HG02943 (cell line): ENCODE data around the gene LHX3.

Experiments
- ATAC-seq: cut with Tn5 transposase; IDR thresholded peaks from one replicate; pipeline ENCODE4 v1.9.1; 2021; ENCODE audit warnings: mild to moderate bottlenecking, low read depth, moderate library complexity; ENCODE audit not compliant: unreplicated experiment

LHX3 gene

GRCh38 chr9:136182420-136182787 is 22.5 kb downstream of the LHX3 start:
- no peak for ATAC-seq

- ATAC-seq: no peak
Measured at GRCh38 chr9:136181784-136182419, 23.0 kb downstream of the LHX3 start.

GRCh38 chr9:136180586-136180985 is 24.3 kb downstream of the LHX3 start:
- no peak for ATAC-seq

GRCh38 chr9:136179761-136180160 is 25.2 kb downstream of the LHX3 start:
- ATAC-seq: no peak

- ATAC-seq: no peak
Measured at GRCh38 chr9:136179101-136179616, 25.8 kb downstream of the LHX3 start.

GRCh38 chr9:136178773-136179075 is 26.2 kb downstream of the LHX3 start:
- no peak for ATAC-seq

- no peak for ATAC-seq
Measured at GRCh38 chr9:136178061-136178772, 26.7 kb downstream of the LHX3 start.

GRCh38 chr9:136177224-136177623 is 27.7 kb downstream of the LHX3 start:
- no peak for ATAC-seq

GRCh38 chr9:136175616-136176197 is 29.2 kb downstream of the LHX3 start:
- no peak for ATAC-seq

- ATAC-seq: no peak
Measured at GRCh38 chr9:136174779-136175615, 29.9 kb downstream of the LHX3 start.

- no peak for ATAC-seq
Measured at GRCh38 chr9:136173648-136174290, 31.2 kb downstream of the LHX3 start.

- ATAC-seq: no peak
Measured at GRCh38 chr9:136172412-136173079, 32.4 kb downstream of the LHX3 start.

- ATAC-seq: no peak
Measured at GRCh38 chr9:136171801-136172411, 33.0 kb downstream of the LHX3 start.

- ATAC-seq: no peak
Measured at GRCh38 chr9:136171009-136171800, 33.7 kb downstream of the LHX3 start.

- no peak for ATAC-seq
Measured at GRCh38 chr9:136170006-136170901, 34.7 kb downstream of the LHX3 start.

- no peak for ATAC-seq
Measured at GRCh38 chr9:136169495-136169894, 35.4 kb downstream of the LHX3 start.

- no peak for ATAC-seq
Measured at GRCh38 chr9:136163248-136163850, 41.6 kb downstream of the LHX3 start.
